ENCODE data around the gene PPAT. TPM values are rescaled to one million over a fixed set of nuclear protein-coding genes. Genes with fewer than 3 reads are reported as not detected.

PPAT gene
- total RNA-seq (1 to 10 TPM; 2.1 to 6.5 (median 3.7) TPM), polyA plus RNA-seq (1 to 10 TPM in 1 of 2 donors, under 1 TPM in 1; 0.65 to 5.1 TPM)
- long read RNA-seq, donor 1, transcript PPAT-201 (11 exons, 3,682 nt): major isoform, 6 of 7 reads
- long read RNA-seq, donor 1, partial matches to known transcripts: 0 of 7 reads
- long read RNA-seq, donor 1, other reads (novel, unspliced or antisense): 1 of 7 reads
- long read RNA-seq, donor 2, transcript PPAT-201 (11 exons, 3,682 nt): major isoform, 6 of 11 reads
- long read RNA-seq, donor 2, partial matches to known transcripts: 0 of 11 reads
- long read RNA-seq, donor 2, other reads (novel, unspliced or antisense): 5 of 11 reads
- long read RNA-seq, donor 3, partial matches to known transcripts: 1 of 4 reads
- long read RNA-seq, donor 3, other reads (novel, unspliced or antisense): 0 of 4 reads

- H3K9me3 ChIP-seq: no peaks in the 10 kb centered on the region
- TF ChIP-seq POLR2A (IDR thresholded peaks at IDR 0.05) (peak in 1 of 2 donors; percentile 43), CTCF (IDR thresholded peaks at IDR 0.05) (peak in 11 of 12 donors; percentile 23 to 66 (median 40))
- peaks cover 0 to 22% (median 14%) of the 10 kb centered on the region in 12 donors for H3K4me1 ChIP-seq
- no peaks in the 10 kb centered on the region for H3K36me3 ChIP-seq
- WGBS, 4 donors: 0% methylated on average over 43 to 61 of the region's 61 CpGs
- DNase-seq (peak; percentile 97 to 99 (median 98)), ATAC-seq (peak; percentile 95 to 98 (median 97))
- intact Hi-C loops (cut with DNase I): loop anchor here in 3 of 10 donors (2.0 to 5.0 kb wide), 4 partner anchors 25 to 49 kb away; partner anchors contain the start of gene AASDH (in 2 of the 3)
- H3K4me3 ChIP-seq: peak within 1 kb of the TSS; percentile 55 to 85 (median 74)
- no peaks in the 10 kb centered on the region for H3K27me3 ChIP-seq
- H3K27ac ChIP-seq: peak within 1 kb of the TSS; percentile 66 to 99 (median 93)
These were observed at the start of gene PPAT for GRCh38 chr4:56435140-56435926. TSS of gene PPAT (minus strand) at chr4:56435615. CDS start at chr4:56435477, 138 bp downstream.

- no peak overlapping the region for H3K4me3 ChIP-seq
- H3K27me3 ChIP-seq: no peaks in the 10 kb centered on the region
- peaks cover 0 to 100% (median 94%) of the 10 kb centered on the region in 9 donors for H3K36me3 ChIP-seq
- DNase-seq (no peak), ATAC-seq (no peak)
- whole genome bisulfite sequencing, 4 donors: 90 to 94% (median 91%) methylated on average over 3 of the region's 3 CpGs
- TF ChIP-seq CTCF (IDR thresholded peaks at IDR 0.05) (no peak), POLR2A (IDR thresholded peaks at IDR 0.05) (no peak)
- H3K4me1 ChIP-seq: no peaks in the 10 kb centered on the region
- no peak overlapping the region for H3K27ac ChIP-seq
- intact Hi-C loops (cut with DNase I): no loop called here
- H3K9me3 ChIP-seq: no peaks in the 10 kb centered on the region
These were observed 45.3 kb upstream of the PPAT start for GRCh38 chr4:56480691-56481090.

GRCh38 chr4:56477192-56477702 lies 41.8 kb upstream of the PPAT start:
- peaks cover 0 to 100% (median 96%) of the 10 kb centered on the region in 9 donors for H3K36me3 ChIP-seq
- intact Hi-C loops (cut with DNase I): no loop called here
- no peaks in the 10 kb centered on the region for H3K27me3 ChIP-seq
- WGBS, 4 donors: 93 to 96% (median 94%) methylated on average over 5 of the region's 5 CpGs
- DNase-seq (no peak), ATAC-seq (no peak)
- H3K9me3 ChIP-seq: no peaks in the 10 kb centered on the region
- no peak for TF ChIP-seq POLR2A (IDR thresholded peaks at IDR 0.05)
- TF ChIP-seq CTCF (IDR thresholded peaks at IDR 0.05): no peak
- H3K27ac ChIP-seq: no peak overlapping the region
- no peaks in the 10 kb centered on the region for H3K4me1 ChIP-seq
- H3K4me3 ChIP-seq: no peak overlapping the region

GRCh38 chr4:56475917-56476316 lies 40.5 kb upstream of the PPAT start:
- Histone ChIP-seq H3K4me1 (no peaks in the 10 kb centered on the region), H3K9me3 (no peaks in the 10 kb centered on the region), H3K27me3 (no peaks in the 10 kb centered on the region), H3K36me3 (peaks cover 0 to 100% (median 98%) of the 10 kb centered on the region in 9 donors), H3K27ac (no peak overlapping the region), H3K4me3 (no peak overlapping the region)
- DNase-seq (no peak), ATAC-seq (no peak)
- intact Hi-C loops (cut with DNase I): no loop called here
- TF ChIP-seq POLR2A (IDR thresholded peaks at IDR 0.05): no peak
- no peak for TF ChIP-seq CTCF (IDR thresholded peaks at IDR 0.05)
- 87 to 95% (median 88%) methylated on average over 2 of the region's 2 CpGs for WGBS, 4 donors

All from heart left ventricle (tissue), 16 donors.